A673 (cell line): Measurements from ENCODE around the gene MTF1.

ENCODE experiments used
- EZH2 ChIP-seq: fragments of 200-600 bp; sonication (generic); IDR thresholded peaks from 2 replicates; pipeline ENCODE4 v1.6.1; 2017; ENCODE audit warnings: borderline replicate concordance, low read depth, mild to moderate bottlenecking, mixed read lengths, antibody characterized with exemption, low read length; ENCODE audit not compliant: poor library complexity, severe bottlenecking
- TF ChIP-seq, protein P1 (sequence below): fragments of 300-800, 200-600 bp; sonication (generic); conservative IDR thresholded peaks from 2 replicates; pipeline ENCODE4 v1.5.1; 2017; ENCODE audit warnings: low read depth, mild to moderate bottlenecking, antibody characterized with exemption, low read length, moderate library complexity, mixed read lengths

GRCh38 chr1:37792943-37793686 is 66.3 kb downstream of the MTF1 start:
- TF ChIP-seq, protein P1, sequence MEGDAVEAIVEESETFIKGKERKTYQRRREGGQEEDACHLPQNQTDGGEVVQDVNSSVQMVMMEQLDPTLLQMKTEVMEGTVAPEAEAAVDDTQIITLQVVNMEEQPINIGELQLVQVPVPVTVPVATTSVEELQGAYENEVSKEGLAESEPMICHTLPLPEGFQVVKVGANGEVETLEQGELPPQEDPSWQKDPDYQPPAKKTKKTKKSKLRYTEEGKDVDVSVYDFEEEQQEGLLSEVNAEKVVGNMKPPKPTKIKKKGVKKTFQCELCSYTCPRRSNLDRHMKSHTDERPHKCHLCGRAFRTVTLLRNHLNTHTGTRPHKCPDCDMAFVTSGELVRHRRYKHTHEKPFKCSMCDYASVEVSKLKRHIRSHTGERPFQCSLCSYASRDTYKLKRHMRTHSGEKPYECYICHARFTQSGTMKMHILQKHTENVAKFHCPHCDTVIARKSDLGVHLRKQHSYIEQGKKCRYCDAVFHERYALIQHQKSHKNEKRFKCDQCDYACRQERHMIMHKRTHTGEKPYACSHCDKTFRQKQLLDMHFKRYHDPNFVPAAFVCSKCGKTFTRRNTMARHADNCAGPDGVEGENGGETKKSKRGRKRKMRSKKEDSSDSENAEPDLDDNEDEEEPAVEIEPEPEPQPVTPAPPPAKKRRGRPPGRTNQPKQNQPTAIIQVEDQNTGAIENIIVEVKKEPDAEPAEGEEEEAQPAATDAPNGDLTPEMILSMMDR = no peak
- TF ChIP-seq EZH2 = no peak
